DMS153 treated with DMSO at 0.1 percent for 48 hours (cell line): Measurements from ENCODE around the gene TOM1L2.
"Not testable (repeated sequence)": the region's sequence is repeated elsewhere in the genome, so short reads cannot be mapped to it uniquely, and the experiment has no call there.

Source experiments
- DNase-seq: peaks from one replicate; lab custom pipeline; 2025; ENCODE audit not compliant: unreplicated experiment; lab: John Stamatoyannopoulos, UW

The TOM1L2 gene

DNA sequence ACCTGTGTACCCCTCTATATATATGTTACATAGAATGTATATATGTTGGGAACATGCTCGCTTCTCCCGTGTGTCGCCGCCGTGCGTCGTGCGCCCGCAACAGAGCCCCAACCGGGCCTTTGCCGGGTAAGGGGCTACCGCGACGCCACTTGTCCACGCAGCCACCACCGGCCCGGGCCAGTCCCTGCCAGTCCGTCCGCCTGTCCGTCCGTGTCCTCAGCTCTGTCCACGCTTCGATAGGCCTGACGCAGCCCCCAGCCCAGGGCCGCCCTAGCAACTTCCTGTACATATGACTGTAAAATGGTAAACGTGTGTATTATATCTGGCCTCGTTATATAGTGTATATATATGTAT is 161.3 kb downstream of the TOM1L2 start:
- DNase-seq = no peak

GRCh38 chr17:17810084-17810894 is 161.9 kb downstream of the TOM1L2 start:
- no peak for DNase-seq

DNA sequence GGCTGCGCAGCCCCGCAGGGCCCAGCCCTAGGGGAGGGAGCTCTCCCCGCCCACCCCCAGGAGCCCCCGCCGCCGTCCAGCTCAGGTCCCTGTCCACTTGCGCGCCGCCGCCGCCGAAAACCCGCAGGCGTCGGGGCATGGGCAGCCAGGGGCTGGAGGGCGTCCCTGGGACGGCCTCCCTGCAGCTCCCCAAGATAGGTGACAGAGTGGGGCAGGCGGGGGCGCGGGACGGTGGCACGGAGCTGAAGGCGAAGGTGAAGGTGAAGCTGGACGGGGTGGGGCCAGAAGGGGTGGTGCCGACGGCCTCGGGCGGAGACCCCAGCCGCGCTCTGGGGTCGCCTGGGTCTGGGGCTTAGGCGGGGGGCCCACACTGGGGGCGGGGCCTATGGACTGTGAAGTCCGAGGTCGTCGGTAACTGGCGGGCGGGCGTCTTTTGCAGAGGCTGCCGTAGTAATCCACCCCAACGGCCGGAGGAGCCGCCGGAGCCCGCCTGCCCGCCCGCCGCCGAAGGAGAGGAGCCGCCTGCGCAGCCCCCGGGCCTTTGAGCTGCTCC is 162.6 kb downstream of the TOM1L2 start:
- DNase-seq = no peak

- DNase-seq = no peak
Observed at GRCh38 chr17:17808706-17809432, 163.3 kb downstream of the TOM1L2 start.

- not testable (repeated sequence) for DNase-seq
Observed at GRCh38 chr17:17808200-17808599, 164.0 kb downstream of the TOM1L2 start.

- no peak for DNase-seq
Observed at GRCh38 chr17:17807440-17807839, 164.8 kb downstream of the TOM1L2 start.

- no peak for DNase-seq
Observed at GRCh38 chr17:17806611-17807274, 165.5 kb downstream of the TOM1L2 start.

DNA sequence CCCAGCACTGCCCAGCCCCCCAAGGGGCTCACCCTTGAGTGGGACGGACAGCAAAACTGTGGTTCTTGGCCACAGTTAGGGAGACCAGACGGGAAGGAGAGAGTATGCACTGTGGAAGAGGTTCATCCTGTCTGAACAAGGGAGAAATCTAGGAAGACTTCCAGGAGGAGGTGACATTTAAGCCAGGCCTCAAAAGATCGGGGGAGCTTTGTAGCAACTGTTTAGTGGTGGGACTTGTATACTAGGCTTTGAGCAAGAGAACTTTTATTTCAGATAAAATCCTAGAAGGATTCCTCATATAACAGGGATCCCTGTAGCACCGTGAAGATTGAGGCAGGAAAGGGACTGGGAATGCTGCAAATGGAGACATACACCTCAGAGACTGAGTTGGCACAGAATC is 166.2 kb downstream of the TOM1L2 start:
- DNase-seq = no peak

GRCh38 chr17:17805575-17805974 is 166.6 kb downstream of the TOM1L2 start:
- no peak for DNase-seq

DNA sequence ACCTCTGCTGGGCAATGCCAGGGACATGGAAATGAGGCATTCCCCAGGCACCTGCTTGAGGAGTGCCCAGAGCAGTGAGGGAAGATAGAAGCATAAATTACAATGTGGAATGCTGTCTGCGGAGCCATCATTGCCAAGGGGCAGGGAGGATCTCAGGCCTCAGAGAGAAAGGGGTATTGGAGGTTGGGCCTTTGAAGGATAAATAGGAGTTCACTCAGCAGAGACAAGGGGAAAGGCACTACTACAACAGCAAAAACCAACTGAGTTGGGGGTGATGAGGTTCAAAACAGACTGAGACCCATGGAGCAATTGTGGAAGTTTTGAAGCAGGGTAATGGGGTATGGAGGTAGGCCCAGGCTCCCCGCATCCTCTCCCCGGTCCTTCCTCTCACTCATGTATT is 168.2 kb downstream of the TOM1L2 start:
- no peak for DNase-seq

GRCh38 chr17:17801800-17802481 is 170.3 kb downstream of the TOM1L2 start:
- DNase-seq = no peak

GRCh38 chr17:17800504-17801021 is 171.6 kb downstream of the TOM1L2 start:
- no peak for DNase-seq

DNA sequence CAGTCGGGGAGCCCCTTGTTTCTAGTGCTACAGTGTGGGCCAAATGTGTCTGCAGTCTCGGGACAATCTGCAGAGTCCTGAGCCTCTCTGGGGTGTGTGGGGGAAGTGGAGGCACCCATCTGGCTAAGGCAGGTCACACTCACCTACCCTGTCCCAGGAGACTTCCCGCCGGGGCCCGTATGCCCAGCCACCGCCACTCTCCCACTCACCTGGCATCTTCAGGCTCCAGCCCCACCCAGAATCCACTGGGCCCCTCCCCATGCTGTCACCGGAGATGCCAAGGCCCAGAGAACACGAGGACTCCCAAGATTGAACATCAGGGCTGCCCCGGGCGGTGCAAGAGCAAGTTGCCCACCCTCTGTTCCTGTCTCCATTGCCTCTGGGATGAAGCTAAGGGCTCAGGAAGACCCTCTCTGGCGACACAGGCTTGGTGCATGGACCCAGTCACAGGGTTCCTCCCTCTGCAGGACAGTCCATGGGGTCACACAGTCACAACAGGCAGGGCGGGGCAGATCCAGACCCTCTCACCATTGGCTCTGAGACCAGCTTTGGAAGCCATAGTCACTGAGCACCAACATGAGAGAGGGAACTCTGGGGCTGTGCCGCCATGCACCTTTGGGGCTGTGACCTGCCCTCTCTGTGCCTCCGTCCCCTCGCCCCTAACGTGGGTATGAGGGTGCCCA is 173.5 kb downstream of the TOM1L2 start:
- DNase-seq = no peak

DNA sequence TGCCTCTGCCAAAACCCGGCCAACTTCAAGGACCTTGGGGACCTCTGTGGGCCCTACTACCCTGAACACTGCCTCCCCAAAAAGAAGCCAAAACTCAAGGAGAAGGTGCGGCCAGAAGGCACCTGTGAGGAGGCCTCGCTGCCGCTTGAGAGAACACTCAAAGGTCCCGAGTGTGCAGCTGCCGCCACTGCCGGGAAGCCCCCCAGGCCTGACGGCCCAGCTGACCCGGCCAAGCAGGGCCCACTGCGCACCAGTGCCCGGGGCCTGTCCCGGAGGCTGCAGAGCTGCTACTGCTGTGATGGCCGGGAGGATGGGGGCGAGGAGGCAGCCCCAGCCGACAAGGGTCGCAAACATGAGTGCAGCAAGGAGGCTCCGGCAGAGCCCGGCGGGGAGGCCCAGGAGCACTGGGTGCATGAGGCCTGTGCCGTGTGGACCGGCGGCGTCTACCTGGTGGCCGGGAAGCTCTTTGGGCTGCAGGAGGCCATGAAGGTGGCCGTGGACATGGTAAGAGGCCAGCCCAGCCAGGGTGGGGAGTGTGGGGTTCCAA is 174.1 kb downstream of the TOM1L2 start:
- DNase-seq = no peak

- no peak for DNase-seq
Observed at GRCh38 chr17:17797119-17797809, 174.9 kb downstream of the TOM1L2 start.

- DNase-seq = no peak
Observed at GRCh38 chr17:17796787-17797061, 175.5 kb downstream of the TOM1L2 start.

- no peak for DNase-seq
Observed at GRCh38 chr17:17795946-17796786, 176.0 kb downstream of the TOM1L2 start.

GRCh38 chr17:17795296-17795695 is 176.9 kb downstream of the TOM1L2 start:
- DNase-seq = no peak

GRCh38 chr17:17794382-17794781 is 177.8 kb downstream of the TOM1L2 start:
- DNase-seq = no peak
